Measurements from ENCODE around the gene RIBC2. TPM values are rescaled to one million over a fixed set of nuclear protein-coding genes. Genes with fewer than 3 reads are reported as not detected.
"Not testable (repeated sequence)": the region's sequence is repeated elsewhere in the genome, so short reads cannot be mapped to it uniquely, and the experiment has no call there.

Gene RIBC2
- total RNA-seq, 2 donors from 2014 or later = not detected

DNA sequence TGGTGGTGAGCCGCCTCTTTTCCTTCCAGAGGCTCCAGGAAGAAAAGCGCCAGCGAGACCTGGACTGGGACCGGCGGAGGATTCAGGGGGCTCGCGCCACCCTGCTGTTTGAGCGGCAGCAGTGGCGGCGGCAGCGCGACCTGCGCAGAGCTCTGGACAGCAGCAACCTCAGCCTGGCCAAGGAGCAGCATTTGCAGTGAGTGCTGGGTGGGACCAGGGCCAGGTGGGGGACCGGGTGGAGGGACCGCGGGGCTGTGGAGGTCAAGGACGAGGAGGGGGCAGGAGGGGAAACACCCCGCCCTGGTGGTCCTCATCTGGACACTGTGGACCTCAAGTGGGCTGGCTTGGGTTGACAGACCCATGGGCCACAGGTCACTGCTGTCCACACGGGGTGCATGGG, 17.4 kb downstream of the RIBC2 start:
- intact Hi-C loops (cut with DNase I) = loop anchor here (5.0 kb wide), 1 partner anchor 159 kb away; no protein-coding TSS in a partner anchor
- TF ChIP-seq CTCF (IDR thresholded peaks at IDR 0.05) (no peak), POLR2A (IDR thresholded peaks at IDR 0.05) (no peak)
- ATAC-seq (no peak), DNase-seq (no peak)
- Histone ChIP-seq H3K36me3 (replicated peaks in 1 of 2; ENCODE audit: insufficient read depth in 1 of 2, low read depth in 2 of 2) (no peaks in the 10 kb centered on the region), H3K4me1 (peaks cover 6% of the 10 kb centered on the region), H3K27me3 (no peaks in the 10 kb centered on the region), H3K4me3 (no peak overlapping the region), H3K9me3 (no peaks in the 10 kb centered on the region), H3K27ac (no peak overlapping the region)
- WGBS, 2 donors = 73 to 76% methylated on average over 15 to 18 of the region's 19 CpGs

GRCh38 chr22:45434981-45435380, 21.5 kb downstream of the RIBC2 start:
- Histone ChIP-seq H3K27me3 (no peaks in the 10 kb centered on the region), H3K4me3 (no peak overlapping the region), H3K27ac (no peak overlapping the region), H3K9me3 (no peaks in the 10 kb centered on the region), H3K4me1 (peaks cover 6% of the 10 kb centered on the region), H3K36me3 (replicated peaks in 1 of 2; ENCODE audit: insufficient read depth in 1 of 2, low read depth in 2 of 2) (no peaks in the 10 kb centered on the region)
- intact Hi-C loops (cut with DNase I) = loop anchor here (5.0 kb wide), 1 partner anchor 163 kb away; no protein-coding TSS in a partner anchor
- ATAC-seq (no peak), DNase-seq (peak in 1 of 4 donors; percentile 16)
- 71 to 84% methylated on average over 5 to 6 of the region's 6 CpGs for WGBS, 2 donors
- TF ChIP-seq CTCF (IDR thresholded peaks at IDR 0.05) (no peak), POLR2A (IDR thresholded peaks at IDR 0.05) (no peak)

- WGBS, 2 donors = 5 to 9% methylated on average over 17 to 20 of the region's 20 CpGs
- peak overlapping the region in 3 of 4 donors; percentile 2 to 50 (median 19) for H3K27ac ChIP-seq
Measured at GRCh38 chr22:45435544-45436139, 22.1 kb downstream of the RIBC2 start.

DNA sequence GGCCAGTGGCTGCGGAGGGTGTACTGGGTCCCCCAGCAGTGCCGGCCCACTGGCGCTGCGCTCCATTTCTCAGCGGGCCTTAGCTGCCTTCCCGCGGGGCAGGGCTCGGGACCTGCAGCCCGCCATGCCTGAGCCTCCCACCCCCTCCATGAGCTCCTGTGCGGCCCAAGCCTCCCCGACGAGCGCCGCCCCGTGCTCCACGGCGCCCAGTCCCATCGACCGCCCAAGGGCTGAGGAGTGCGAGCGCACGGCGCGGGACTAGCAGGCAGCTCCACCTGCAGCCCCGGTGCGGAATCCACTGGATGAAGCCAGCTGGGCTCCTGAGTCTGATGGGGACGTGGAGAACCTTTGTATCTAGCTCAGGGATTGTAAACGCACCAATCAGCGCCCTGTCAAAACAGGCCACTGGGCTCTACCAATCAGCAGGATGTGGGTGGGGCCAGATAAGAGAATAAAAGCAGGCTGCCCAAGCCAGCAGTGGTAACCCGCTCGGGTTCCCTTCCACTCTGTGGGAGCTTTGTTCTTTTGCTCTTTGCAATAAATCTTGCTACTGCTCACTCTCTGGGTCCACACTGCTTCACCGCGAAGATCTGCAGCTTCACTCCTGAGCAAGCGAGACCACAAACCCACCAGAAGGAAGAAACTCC, 23.5 kb downstream of the RIBC2 start:
- H3K9me3 ChIP-seq; H3K27ac ChIP-seq; H3K4me3 ChIP-seq; ATAC-seq; H3K27me3 ChIP-seq; DNase-seq; H3K36me3 ChIP-seq (replicated peaks in 1 of 2; ENCODE audit: insufficient read depth in 1 of 2, low read depth in 2 of 2); intact Hi-C loops (cut with DNase I): not testable (repeated sequence)
- H3K4me1 ChIP-seq = peaks cover 10% of the 10 kb centered on the region
- WGBS, 2 donors = 58 to 90% methylated on average over 7 to 31 of the region's 34 CpGs

More at GRCh38 chr22:45435544-45436139, 22.1 kb downstream of the RIBC2 start:
- peaks cover 6% of the 10 kb centered on the region for H3K4me1 ChIP-seq
- ATAC-seq = peak; percentile 97
- TF ChIP-seq CTCF (IDR thresholded peaks at IDR 0.05) (peak; percentile 84 to 97 (median 96)), POLR2A (IDR thresholded peaks at IDR 0.05) (no peak)
- H3K27me3 ChIP-seq = no peaks in the 10 kb centered on the region
- H3K4me3 ChIP-seq = no peak overlapping the region
- DNase-seq = peak; percentile 89 to 92 (median 90)
- no peaks in the 10 kb centered on the region for H3K9me3 ChIP-seq
- intact Hi-C loops (cut with DNase I) = no loop called here
- no peaks in the 10 kb centered on the region for H3K36me3 ChIP-seq (replicated peaks in 1 of 2; ENCODE audit: insufficient read depth in 1 of 2, low read depth in 2 of 2)

- no peaks in the 10 kb centered on the region for H3K27me3 ChIP-seq
- H3K27ac ChIP-seq = no peak overlapping the region
- ATAC-seq (no peak), DNase-seq (no peak)
- TF ChIP-seq POLR2A (IDR thresholded peaks at IDR 0.05) (no peak), CTCF (IDR thresholded peaks at IDR 0.05) (no peak)
- H3K36me3 ChIP-seq (replicated peaks in 1 of 2; ENCODE audit: insufficient read depth in 1 of 2, low read depth in 2 of 2) = no peaks in the 10 kb centered on the region
- intact Hi-C loops (cut with DNase I) = no loop called here
- no peaks in the 10 kb centered on the region for H3K9me3 ChIP-seq
- H3K4me1 ChIP-seq = peaks cover 10% of the 10 kb centered on the region
- no peak overlapping the region for H3K4me3 ChIP-seq
Measured at GRCh38 chr22:45438336-45438735, 24.8 kb downstream of the RIBC2 start.

DNA sequence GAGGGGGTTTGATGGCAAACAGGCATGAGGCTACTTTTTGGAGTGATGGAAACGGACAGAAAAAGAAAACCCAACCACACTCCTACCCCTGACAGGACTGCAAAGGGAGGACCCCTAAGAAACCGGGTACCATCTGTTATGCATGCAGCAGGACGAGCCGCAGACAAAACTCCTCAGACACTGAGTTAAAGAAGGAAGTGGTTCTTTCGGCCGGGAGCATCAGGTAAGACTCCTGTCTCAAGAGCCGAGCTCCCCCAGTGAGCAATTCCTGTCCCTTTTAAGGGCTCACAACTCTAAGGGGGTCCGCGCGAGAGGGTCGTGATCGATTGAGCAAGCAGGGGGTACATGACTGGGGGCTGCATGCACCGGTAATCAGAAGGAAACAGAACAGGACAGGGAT, 27.2 kb downstream of the RIBC2 start:
- 29 to 37% methylated on average over 13 of the region's 13 CpGs for WGBS, 2 donors
- H3K27ac ChIP-seq; intact Hi-C loops (cut with DNase I); H3K4me1 ChIP-seq; ATAC-seq; H3K27me3 ChIP-seq; H3K36me3 ChIP-seq (replicated peaks in 1 of 2; ENCODE audit: insufficient read depth in 1 of 2, low read depth in 2 of 2); H3K9me3 ChIP-seq; DNase-seq; H3K4me3 ChIP-seq: not testable (repeated sequence)

Data from body of pancreas (tissue), 4 donors.